Lower leg skin (tissue), 4 donors: ENCODE data around the gene RPL38. TPM values are rescaled to one million over a fixed set of nuclear protein-coding genes. Genes with fewer than 3 reads are reported as not detected.

Experiments
- DNase-seq, 2 donors: peaks; one replicate each; pipeline ENCODE4 v3.0.0-alpha.2; 2019; ENCODE audit warnings: low spot score in 2 of 2
- H3K4me3 ChIP-seq: fragments of 200-600 bp; sonication (generic); 2 replicates; pipeline ENCODE4 v1.5.1; 2017; ENCODE audit warnings: mild to moderate bottlenecking, low read depth; ENCODE audit not compliant: poor library complexity, severe bottlenecking
- POLR2A ChIP-seq, 2 donors: fragments of 450-650 bp; IDR thresholded peaks; one replicate each; pipeline ENCODE4 v1.6.1; 2016 to 2017; ENCODE audit warnings: antibody characterized with exemption in 2 of 2, mild to moderate bottlenecking in 1 of 2, moderate library complexity in 1 of 2
- WGBS, 2 donors: methylation state at CpG; one replicate each; pipeline ENCODE4 v1.1.5; 2018; 5-methylcytosine and 5-hydroxymethylcytosine counted together
- intact Hi-C: fragments of 100-400 bp; cut with DNase I; formaldehyde crosslinking; loops from one replicate; pipeline ENCODE4 v1.15.0; 2023; ENCODE audit warnings: low total_unique reads
- total RNA-seq, 4 donors: library from RNA; depleted of rRNA; stranded (reverse); fragments of >200 nt; gene quantifications; one replicate each; pipeline ENCODE4 v1.1.0, GENCODE V29; 2016
- TF ChIP-seq, protein P1 (sequence below), 3 donors: fragments of 450-650 bp; IDR thresholded peaks; one replicate each; pipeline ENCODE4 v1.5.1; 2016; ENCODE audit warnings: antibody characterized with exemption in 3 of 3, mild to moderate bottlenecking in 3 of 3, moderate library complexity in 2 of 3

Gene RPL38
- total RNA-seq, 4 donors from 2014 or later = 618 to 1,333 (median 950) TPM

DNA sequence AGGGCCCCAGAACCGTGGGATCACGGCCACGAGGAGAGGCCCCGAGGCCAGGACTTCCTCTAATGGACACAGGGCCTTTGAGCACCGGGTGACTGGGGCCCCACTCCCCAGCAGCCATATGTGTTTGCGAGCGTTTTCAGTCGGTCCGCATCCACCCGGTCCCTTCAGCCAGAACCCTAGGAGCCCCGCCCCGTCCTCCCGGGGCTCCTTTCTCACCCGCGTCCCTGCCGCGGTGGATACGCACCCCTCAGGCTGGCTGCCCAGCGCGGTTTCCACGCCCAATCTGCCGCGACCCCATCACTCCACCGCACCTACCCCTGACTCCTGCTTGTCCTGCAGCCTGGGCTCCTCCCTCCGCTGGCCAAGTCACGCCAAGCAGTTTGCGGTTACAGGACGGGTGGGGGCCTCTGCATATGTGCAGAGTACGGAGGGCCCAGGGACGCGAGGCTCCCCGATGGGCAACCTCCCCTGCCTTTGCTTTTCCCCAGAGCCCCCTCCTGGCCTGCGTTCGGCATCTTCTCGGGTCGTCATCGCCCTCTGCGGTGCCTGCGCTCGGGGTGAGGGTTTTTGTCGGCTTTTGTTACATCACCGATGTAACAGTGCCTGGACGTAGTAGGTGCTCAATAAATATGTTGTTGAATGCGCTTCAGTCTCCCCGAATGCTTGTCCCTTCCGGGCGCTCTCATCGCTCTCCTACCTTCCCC lies 8.9 kb downstream of the RPL38 start:
- 0 to 2% methylated on average over 47 to 48 of the region's 48 CpGs for WGBS, 2 donors
- no peak for TF ChIP-seq POLR2A (IDR thresholded peaks at IDR 0.05)
- TF ChIP-seq, protein P1, sequence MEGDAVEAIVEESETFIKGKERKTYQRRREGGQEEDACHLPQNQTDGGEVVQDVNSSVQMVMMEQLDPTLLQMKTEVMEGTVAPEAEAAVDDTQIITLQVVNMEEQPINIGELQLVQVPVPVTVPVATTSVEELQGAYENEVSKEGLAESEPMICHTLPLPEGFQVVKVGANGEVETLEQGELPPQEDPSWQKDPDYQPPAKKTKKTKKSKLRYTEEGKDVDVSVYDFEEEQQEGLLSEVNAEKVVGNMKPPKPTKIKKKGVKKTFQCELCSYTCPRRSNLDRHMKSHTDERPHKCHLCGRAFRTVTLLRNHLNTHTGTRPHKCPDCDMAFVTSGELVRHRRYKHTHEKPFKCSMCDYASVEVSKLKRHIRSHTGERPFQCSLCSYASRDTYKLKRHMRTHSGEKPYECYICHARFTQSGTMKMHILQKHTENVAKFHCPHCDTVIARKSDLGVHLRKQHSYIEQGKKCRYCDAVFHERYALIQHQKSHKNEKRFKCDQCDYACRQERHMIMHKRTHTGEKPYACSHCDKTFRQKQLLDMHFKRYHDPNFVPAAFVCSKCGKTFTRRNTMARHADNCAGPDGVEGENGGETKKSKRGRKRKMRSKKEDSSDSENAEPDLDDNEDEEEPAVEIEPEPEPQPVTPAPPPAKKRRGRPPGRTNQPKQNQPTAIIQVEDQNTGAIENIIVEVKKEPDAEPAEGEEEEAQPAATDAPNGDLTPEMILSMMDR (IDR thresholded peaks at IDR 0.05) = no peak
- intact Hi-C loops = loop anchor here (10.0 kb wide), 1 partner anchor 152 kb away; the partner anchor contains the start of genes BTBD17 and GPR142
- DNase-seq = no peak
- H3K4me3 ChIP-seq = peak overlapping the region; percentile 42

DNA sequence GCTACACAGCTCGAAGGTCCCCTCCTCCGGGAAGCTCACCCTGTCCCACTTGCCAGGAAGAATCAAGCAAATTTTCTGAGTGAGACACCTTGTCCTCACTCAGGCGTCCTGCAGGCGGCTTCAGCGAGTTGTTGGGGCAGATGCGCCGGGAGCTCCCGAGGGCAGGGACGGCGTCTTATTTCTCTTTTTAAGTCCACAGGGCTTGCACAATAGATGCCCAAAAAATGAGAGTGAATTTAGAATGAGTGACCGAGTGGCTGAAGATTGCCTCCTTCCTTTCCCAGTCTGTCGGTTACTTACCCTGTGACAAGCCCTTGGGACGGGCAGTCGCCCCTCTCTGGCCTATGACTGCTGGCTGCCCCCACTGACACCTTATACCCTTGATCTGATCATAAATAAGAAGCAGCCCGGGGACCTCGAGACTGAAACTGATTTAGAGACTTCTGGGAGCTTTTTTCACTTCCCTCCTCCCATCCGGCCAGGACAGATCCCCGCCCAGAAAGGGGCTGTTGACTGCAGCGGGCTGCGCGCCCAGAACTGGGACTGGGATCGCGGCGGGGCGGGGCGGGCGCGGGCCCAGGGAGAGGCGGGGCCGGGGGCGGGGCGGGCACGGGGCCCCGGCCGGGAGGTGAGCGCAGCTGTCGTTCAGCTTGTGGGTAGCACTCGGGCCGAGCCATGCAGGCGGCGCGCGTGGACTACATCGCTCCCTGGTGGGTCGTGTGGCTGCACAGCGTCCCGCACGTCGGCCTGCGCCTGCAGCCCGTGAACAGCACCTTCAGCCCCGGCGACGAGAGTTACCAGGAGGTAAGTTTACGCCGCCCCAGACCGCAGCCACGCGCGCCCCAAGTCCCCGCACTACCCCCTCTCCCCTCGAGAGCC lies 9.7 kb downstream of the RPL38 start, which contains the start of gene TTYH2:
TTYH2 (plus strand) TSS at position 659 of the 879 bp plus-strand sequence; CDS start at position 676, 17 bp downstream.
- TF ChIP-seq POLR2A (IDR thresholded peaks at IDR 0.05) = no peak
- TF ChIP-seq, protein P1 (IDR thresholded peaks at IDR 0.05) = no peak
- DNase-seq = peak; percentile 89 to 97
- 1 to 2% methylated on average over 32 to 34 of the region's 62 CpGs for WGBS, 2 donors
- H3K4me3 ChIP-seq = peak within 1 kb of the TSS; percentile 42
- intact Hi-C loops = loop anchor here (10.0 kb wide), 1 partner anchor 152 kb away; the partner anchor contains the start of genes BTBD17 and GPR142

DNA sequence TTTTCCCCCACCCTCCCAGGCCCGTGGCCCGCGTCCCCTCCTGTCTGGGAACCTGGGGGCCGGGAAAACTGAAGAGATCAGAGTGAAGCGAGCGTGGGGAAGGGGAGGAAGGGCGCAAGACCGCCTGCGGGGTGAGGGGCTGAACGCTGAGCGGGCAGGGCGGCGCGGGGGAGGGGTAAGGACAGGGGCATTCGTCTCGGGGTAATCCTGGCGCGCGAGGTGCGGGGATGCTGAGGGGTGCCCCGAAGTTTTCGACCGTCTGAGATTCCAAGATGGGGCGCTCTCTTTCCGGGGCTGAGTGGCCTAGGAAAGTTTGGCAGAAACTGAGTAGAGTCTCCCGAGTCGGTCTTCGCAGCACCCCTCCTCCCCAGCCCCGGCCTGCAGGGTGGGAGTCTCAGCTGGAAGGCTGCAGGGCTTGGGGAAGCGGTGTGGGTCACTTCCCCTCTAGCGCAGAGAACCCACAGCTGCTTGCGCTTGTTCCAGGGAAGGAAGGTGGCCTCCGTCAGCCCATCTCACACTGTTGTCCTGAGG lies 10.4 kb downstream of the RPL38 start:
- DNase-seq = no peak
- WGBS, 2 donors = 12% methylated on average over 32 to 33 of the region's 33 CpGs
- TF ChIP-seq POLR2A (IDR thresholded peaks at IDR 0.05) = no peak
- TF ChIP-seq, protein P1 (IDR thresholded peaks at IDR 0.05) = no peak
- no peak overlapping the region for H3K4me3 ChIP-seq
- intact Hi-C loops = loop anchor here (10.0 kb wide), 1 partner anchor 151 kb away; the partner anchor contains the start of genes BTBD17 and GPR142

DNA sequence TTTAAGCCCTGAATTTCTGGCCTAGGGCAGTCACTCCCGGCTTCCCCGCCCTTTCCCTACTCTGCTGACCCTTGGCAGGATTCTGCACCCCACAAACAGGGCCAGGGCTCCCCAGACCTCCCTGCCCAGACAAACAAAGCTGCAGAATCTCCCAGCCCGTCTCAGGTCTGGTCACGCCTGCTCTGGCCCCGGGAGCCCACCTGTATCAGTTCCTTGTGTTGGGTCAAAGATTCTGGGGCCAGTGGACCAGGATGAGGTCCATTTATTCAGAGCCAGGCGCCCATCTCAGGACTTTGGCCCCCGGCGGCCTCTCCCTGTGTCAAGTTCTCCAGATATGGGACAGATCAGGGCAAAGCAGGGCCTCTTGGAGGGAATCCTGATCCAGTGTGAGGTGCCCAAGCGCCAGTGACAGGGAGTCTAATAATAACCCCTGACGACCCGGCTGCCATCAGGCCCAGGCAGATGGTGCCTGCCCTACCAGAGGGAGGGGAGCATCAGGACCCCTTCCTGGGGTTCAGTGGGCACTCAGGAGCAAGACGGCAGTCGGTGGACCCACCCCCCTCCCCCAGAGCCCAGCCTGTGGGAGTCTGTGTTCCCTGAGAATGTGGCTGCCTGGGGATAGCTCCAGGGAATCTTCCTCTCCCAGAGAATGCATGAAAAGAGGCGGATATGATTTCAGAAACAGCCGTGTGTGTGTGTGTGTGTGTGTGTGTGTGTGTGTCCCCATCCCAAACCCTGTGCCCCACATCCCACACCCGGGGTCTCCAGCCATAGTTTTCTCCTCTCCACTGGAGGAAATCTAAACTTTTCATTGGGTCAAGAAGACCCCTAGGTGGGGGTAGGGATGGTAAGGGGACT lies 11.2 kb downstream of the RPL38 start:
- intact Hi-C loops = loop anchor here (10.0 kb wide), 1 partner anchor 150 kb away; the partner anchor contains the start of genes BTBD17 and GPR142
- TF ChIP-seq, protein P1 (IDR thresholded peaks at IDR 0.05) = no peak
- no peak for TF ChIP-seq POLR2A (IDR thresholded peaks at IDR 0.05)
- DNase-seq = no peak
- WGBS, 2 donors = 47 to 53% methylated on average over 15 to 16 of the region's 16 CpGs
- no peak overlapping the region for H3K4me3 ChIP-seq

DNA sequence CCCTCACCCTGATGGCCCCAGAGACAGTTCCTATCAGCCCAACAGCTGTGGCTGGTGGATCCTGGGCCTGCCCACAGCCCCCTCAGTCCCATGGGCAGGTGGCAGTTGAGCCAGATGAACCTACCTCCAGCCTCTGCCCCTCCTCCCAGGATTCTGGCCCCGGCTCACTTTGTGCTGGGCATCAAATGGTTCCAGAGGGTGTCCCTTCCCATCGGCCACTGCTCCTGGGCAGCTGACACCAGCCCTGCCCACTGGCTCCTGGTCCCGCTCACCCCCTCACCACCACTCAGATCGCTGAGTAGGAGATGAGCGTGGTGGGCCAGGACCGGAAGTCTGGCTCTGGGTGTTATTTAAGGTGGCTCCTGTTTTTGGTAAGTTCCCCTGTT lies 11.9 kb downstream of the RPL38 start:
- H3K4me3 ChIP-seq = no peak overlapping the region
- TF ChIP-seq, protein P1 (IDR thresholded peaks at IDR 0.05) = no peak
- no peak for TF ChIP-seq POLR2A (IDR thresholded peaks at IDR 0.05)
- intact Hi-C loops = loop anchor here (10.0 kb wide), 1 partner anchor 149 kb away; the partner anchor contains the start of genes BTBD17 and GPR142
- no peak for DNase-seq
- 49 to 93% methylated on average over 6 of the region's 6 CpGs for WGBS, 2 donors
